A673 (cell line): ENCODE measurements around the gene CNOT4. TPM values are rescaled to one million over a fixed set of nuclear protein-coding genes. Genes with fewer than 3 reads are reported as not detected.

Experiments
- BruUV-seq: library from RNA; stranded (reverse); fragments of 400-500 nt; replicated peaks from 2 replicates; lab custom pipeline; 2021; lab: Mats Ljungman, UMichigan
- CTCF ChIA-PET: fragments of 300-600 bp; sonication (Branson Sonifier 250); formaldehyde crosslinking; loops from one replicate; lab custom pipeline; 2022; ENCODE audit warnings: antibody characterized with exemption; lab: Charles Lee
- POLR2A ChIA-PET: fragments of 300-600 bp; sonication (Branson Sonifier 250); formaldehyde crosslinking; loops from one replicate; lab custom pipeline; 2022; ENCODE audit warnings: antibody characterized with exemption; ENCODE audit not compliant: low non-redundant PET; lab: Charles Lee
- DNase-seq: peaks from one replicate; pipeline ENCODE4 v3.0.0-alpha.2; 2015; ENCODE audit warnings: low spot score
- H3K27ac ChIP-seq: fragments of 200-600 bp; sonication (generic); 2 replicates; pipeline ENCODE4 v1.5.1; 2016; ENCODE audit warnings: mixed run types, low read depth, mild to moderate bottlenecking, mixed read lengths, antibody characterized with exemption, low read length; ENCODE audit not compliant: poor library complexity, severe bottlenecking
- H3K27me3 ChIP-seq: fragments of 200-600 bp; sonication (generic); replicated peaks from 2 replicates; pipeline ENCODE4 v1.6.1; 2017; ENCODE audit warnings: mixed run types, low read depth, mild to moderate bottlenecking, mixed read lengths, antibody characterized with exemption, low read length; ENCODE audit not compliant: insufficient read depth, poor library complexity
- H3K36me3 ChIP-seq: fragments of 200-600 bp; sonication (generic); 2 replicates; pipeline ENCODE4 v1.6.1; 2016; ENCODE audit warnings: mixed run types, mild to moderate bottlenecking, mixed read lengths, antibody characterized with exemption, low read length; ENCODE audit not compliant: insufficient read depth, poor library complexity, severe bottlenecking
- H3K4me1 ChIP-seq: fragments of 200-600 bp; sonication (generic); 2 replicates; pipeline ENCODE4 v1.6.1; 2017; ENCODE audit warnings: mixed run types, mild to moderate bottlenecking, mixed read lengths, antibody characterized with exemption, low read length; ENCODE audit not compliant: insufficient read depth, poor library complexity, severe bottlenecking
- H3K4me3 ChIP-seq: fragments of 200-600 bp; sonication (generic); 2 replicates; pipeline ENCODE4 v1.5.1; 2016; ENCODE audit warnings: low read depth, mixed run types, mild to moderate bottlenecking, mixed read lengths, low read length; ENCODE audit not compliant: poor library complexity, severe bottlenecking
- H3K9me3 ChIP-seq: fragments of 200-600 bp; sonication (generic); 2 replicates; pipeline ENCODE4 v1.6.1; 2016; ENCODE audit warnings: mixed run types, low read depth, mild to moderate bottlenecking, mixed read lengths, antibody characterized with exemption, low read length; ENCODE audit not compliant: poor library complexity, severe bottlenecking
- CTCF ChIP-seq: fragments of 300-800, 200-600 bp; sonication (generic); conservative IDR thresholded peaks from 2 replicates; pipeline ENCODE4 v1.5.1; 2017; ENCODE audit warnings: low read depth, mild to moderate bottlenecking, antibody characterized with exemption, low read length, moderate library complexity, mixed read lengths
- EZH2 ChIP-seq: fragments of 200-600 bp; sonication (generic); IDR thresholded peaks from 2 replicates; pipeline ENCODE4 v1.6.1; 2017; ENCODE audit warnings: borderline replicate concordance, low read depth, mild to moderate bottlenecking, mixed read lengths, antibody characterized with exemption, low read length; ENCODE audit not compliant: poor library complexity, severe bottlenecking
- intact Hi-C: fragments of 100-400 bp; cut with micrococcal nuclease; formaldehyde crosslinking; loops from one replicate; pipeline ENCODE4 v1.10.0; 2022; ENCODE audit not compliant: unreplicated experiment
- total RNA-seq: library from RNA; stranded (reverse); gene quantifications from 2 replicates; pipeline ENCODE4 v1.2.3, GENCODE V29; 2021

The CNOT4 gene
- total RNA-seq, 1 experiment from 2014 or later, result 24.1 TPM

- no peaks in the 10 kb centered on the region for H3K9me3 ChIP-seq
- POLR2A ChIA-PET, result no interaction called here
These were observed 145.7 kb downstream of the CNOT4 start for GRCh38 chr7:135364206-135364605.

GRCh38 chr7:135362871-135363270 lies 147.0 kb downstream of the CNOT4 start:
- no TSS peak for BruUV-seq
- CTCF ChIA-PET, result no interaction called here
- no peak for TF ChIP-seq EZH2
- TF ChIP-seq CTCF, result peak; percentile 31; the same call in 1 of the 2 replicates
- intact Hi-C loops, result no loop called here
- H3K27ac ChIP-seq, result no peak overlapping the region
- no peaks in the 10 kb centered on the region for H3K9me3 ChIP-seq
- peaks cover 4% of the 10 kb centered on the region for H3K36me3 ChIP-seq
- H3K4me1 ChIP-seq, result no peaks in the 10 kb centered on the region
- no peaks in the 10 kb centered on the region for H3K27me3 ChIP-seq
- POLR2A ChIA-PET, result no interaction called here
- no peak overlapping the region for H3K4me3 ChIP-seq
- no peak for DNase-seq

More at GRCh38 chr7:135364206-135364605, 145.7 kb downstream of the CNOT4 start:
- H3K36me3 ChIP-seq, result peaks cover 4% of the 10 kb centered on the region
- H3K27me3 ChIP-seq, result no peaks in the 10 kb centered on the region
- TF ChIP-seq CTCF, result no peak
- no peak for TF ChIP-seq EZH2
- intact Hi-C loops, result no loop called here
- H3K4me1 ChIP-seq, result no peaks in the 10 kb centered on the region
- BruUV-seq, result no TSS peak
- CTCF ChIA-PET, result no interaction called here
- DNase-seq, result no peak
- no peak overlapping the region for H3K4me3 ChIP-seq
- H3K27ac ChIP-seq, result no peak overlapping the region

GRCh38 chr7:135361788-135362187 lies 148.1 kb downstream of the CNOT4 start:
- ChIA-PET POLR2A (no interaction called here), CTCF (no interaction called here)
- no peaks in the 10 kb centered on the region for H3K4me1 ChIP-seq
- H3K27me3 ChIP-seq, result no peaks in the 10 kb centered on the region
- no peak for DNase-seq
- intact Hi-C loops, result no loop called here
- BruUV-seq, result TSS peak; percentile 56
- no peak overlapping the region for H3K4me3 ChIP-seq
- TF ChIP-seq EZH2 (no peak), CTCF (no peak; the same call in 1 of the 2 replicates)
- H3K36me3 ChIP-seq, result peaks cover 4% of the 10 kb centered on the region
- no peaks in the 10 kb centered on the region for H3K9me3 ChIP-seq
- no peak overlapping the region for H3K27ac ChIP-seq
